K562 (cell line): ENCODE measurements around the gene ZNF74. TPM values are rescaled to one million over a fixed set of nuclear protein-coding genes. Genes with fewer than 3 reads are reported as not detected.

ENCODE experiments used
- ATAC-seq: fragments of 200-7000 bp; cut with Tn5 transposase; 3 replicates; pipeline ENCODE4 v1.9.1; 2020; ENCODE audit warnings: moderate library complexity
- BruUV-seq: library from RNA; stranded (reverse); fragments of 400-500 nt; replicated peaks from 2 replicates; lab custom pipeline; 2021; lab: Mats Ljungman, UMichigan
- CTCF ChIA-PET: fragments of 300-600 bp; formaldehyde crosslinking; extraction: SDS; loops from one replicate; lab custom pipeline; 2021; ENCODE audit warnings: low intra/inter-chr PET ratio; lab: Yijun Ruan, JAX
- POLR2A ChIA-PET: fragments of 300-600, 350-650 bp; sonication (Branson Sonifier 250); formaldehyde crosslinking; extraction: SDS; loops from one replicate; lab custom pipeline; 2021; ENCODE audit warnings: antibody characterized with exemption, inconsistent platforms; lab: Yijun Ruan, JAX
- DNase-seq, 4 experiments: peaks; one replicate each; pipeline versions ENCODE4 v3.0.0 to v3.0.0-alpha.2; 2011 to 2018; ENCODE audit warnings: low spot score in 3 of 4, mixed read lengths in 3 of 4; ENCODE audit errors: extremely low read depth in 1 of 4
- FAIRE-seq: peaks from 2 replicates; lab custom pipeline; 2011; peaks lifted over from hg19 to GRCh38; lab: Jason Lieb, UNC
- H2AFZ ChIP-seq: 2 replicates; pipeline ENCODE4 v1.6.0; 2011; ENCODE audit warnings: low read depth, low read length, control low read depth, inconsistent platforms
- H3K27ac ChIP-seq: fragments of 200-600 bp; 3 replicates; pipeline ENCODE4 v1.8.0; 2011; ENCODE audit warnings: low read depth, mild to moderate bottlenecking, control low read depth, inconsistent platforms, low read length, moderate library complexity, mixed read lengths; ENCODE audit errors: extremely low read depth
- H3K27me3 ChIP-seq, 2 experiments: fragments of 300-600 bp in 1 of 2; 2 replicates in 1 of 2; 3 replicates in 1 of 2; pipeline versions ENCODE4 v1.6.0 to v1.8.0; 2011; ENCODE audit warnings: inconsistent platforms in 2 of 2, low read length in 2 of 2, mild to moderate bottlenecking in 1 of 2, mixed read lengths in 1 of 2, moderate library complexity in 1 of 2; ENCODE audit not compliant: control insufficient read depth in 2 of 2, insufficient read depth in 2 of 2
- H3K36me3 ChIP-seq: fragments of 300-600 bp; 3 replicates; pipeline ENCODE4 v1.8.0; 2011; ENCODE audit warnings: mild to moderate bottlenecking, low read length, inconsistent platforms; ENCODE audit not compliant: control insufficient read depth, insufficient read depth
- H3K4me1 ChIP-seq, 2 experiments: fragments of 200-600 bp in 1 of 2; replicated peaks in 1 of 2; 2 replicates in 1 of 2; 3 replicates in 1 of 2; pipeline versions ENCODE4 v1.5.1 to v1.8.0; 2011; ENCODE audit warnings: inconsistent platforms in 2 of 2, low read length in 2 of 2, mild to moderate bottlenecking in 1 of 2, mixed read lengths in 1 of 2, moderate library complexity in 1 of 2; ENCODE audit not compliant: control insufficient read depth in 2 of 2, insufficient read depth in 2 of 2
- H3K4me2 ChIP-seq: 2 replicates; pipeline ENCODE4 v1.6.1; 2011; ENCODE audit warnings: low read length, control low read depth, inconsistent platforms, mixed read lengths; ENCODE audit not compliant: insufficient read depth
- H3K4me3 ChIP-seq: fragments of 200-600 bp; sonication (generic), shearing (Covaris generic); 2 replicates; pipeline ENCODE4 v1.5.1; 2016; ENCODE audit warnings: control low read depth, inconsistent platforms
- H3K79me2 ChIP-seq: fragments of 200-600 bp; 3 replicates; pipeline ENCODE4 v1.8.0; 2011; ENCODE audit warnings: low read length, inconsistent platforms; ENCODE audit not compliant: control insufficient read depth, insufficient read depth
- H3K9ac ChIP-seq, 2 experiments: 2 replicates each; pipeline versions ENCODE4 v1.6.0 to v1.6.1; 2011; ENCODE audit warnings: low read depth in 2 of 2, low read length in 2 of 2, control low read depth in 1 of 2, inconsistent platforms in 1 of 2, mild to moderate bottlenecking in 1 of 2, mixed read lengths in 1 of 2; ENCODE audit not compliant: insufficient read depth in 1 of 2
- H3K9me1 ChIP-seq: one replicate; pipeline ENCODE4 v1.6.0; 2011; ENCODE audit warnings: inconsistent platforms, mild to moderate bottlenecking, low read length, moderate library complexity; ENCODE audit not compliant: control insufficient read depth, insufficient read depth
- H3K9me3 ChIP-seq: replicated peaks from 2 replicates; pipeline ENCODE4 v1.5.1; 2011; ENCODE audit warnings: low read depth, low read length, inconsistent platforms; ENCODE audit not compliant: control insufficient read depth, insufficient read depth
- H4K20me1 ChIP-seq: replicated peaks from 2 replicates; pipeline ENCODE4 v1.6.1; 2011; ENCODE audit warnings: low read length, inconsistent platforms, mixed read lengths; ENCODE audit not compliant: control insufficient read depth, insufficient read depth
- CCAR2 ChIP-seq: fragments of 200-400 bp; formaldehyde crosslinking; IDR thresholded peaks from 2 replicates; pipeline ENCODE4 v1.6.1; 2017; ENCODE audit warnings: mild to moderate bottlenecking, low read depth, low read length
- CEBPG ChIP-seq, 3 experiments: fragments of 200-800 bp in 1 of 3; sonication (Bioruptor generic) in 1 of 3; sonication (generic) in 1 of 3; formaldehyde crosslinking in 1 of 3; IDR thresholded peaks in 2 of 3; conservative IDR thresholded peaks in 1 of 3; 2 replicates each; pipeline versions ENCODE4 v1.6.1 to v1.8.0; 2016 to 2022; ENCODE audit warnings: missing compliant biosample characterization in 2 of 3, missing genetic modification characterization in 2 of 3, mild to moderate bottlenecking in 1 of 3, missing genetic modification reagents in 1 of 3
- DIDO1 ChIP-seq: fragments of 450-650 bp; IDR thresholded peaks from 2 replicates; pipeline ENCODE4 v1.6.1; 2016; ENCODE audit warnings: low read depth, missing biosample characterization, missing genetic modification characterization
- HMGN3 ChIP-seq: IDR thresholded peaks from 2 replicates; pipeline ENCODE4 v1.6.1; 2011; ENCODE audit warnings: borderline replicate concordance, low read depth, mild to moderate bottlenecking, mixed read lengths, low read length; ENCODE audit not compliant: insufficient read length; ENCODE audit errors: extremely low read depth
- IFI16 ChIP-seq: fragments of 250-450 bp; sonication (Bioruptor Pico); IDR thresholded peaks from 2 replicates; pipeline ENCODE4 v2.1.2; 2022; ENCODE audit warnings: mild to moderate bottlenecking, inconsistent platforms
- IRF2 ChIP-seq: sonication (generic); formaldehyde crosslinking; IDR thresholded peaks from 2 replicates; pipeline ENCODE4 v1.8.1; 2022; ENCODE audit warnings: mild to moderate bottlenecking, missing genetic modification reagents
- KDM5B ChIP-seq: fragments of 200-600 bp; sonication (generic); IDR thresholded peaks from 2 replicates; pipeline ENCODE4 v1.6.1; 2012; ENCODE audit warnings: low read depth, mild to moderate bottlenecking, moderate library complexity, low read length, control low read depth, inconsistent platforms; ENCODE audit not compliant: insufficient replicate concordance
- KLF1 ChIP-seq: fragments of 450-650 bp; IDR thresholded peaks from 2 replicates; pipeline ENCODE4 v1.6.1; 2016; ENCODE audit warnings: missing genetic modification characterization, missing compliant biosample characterization
- MED1 ChIP-seq: sonication (generic); formaldehyde crosslinking; IDR thresholded peaks from 2 replicates; pipeline ENCODE4 v1.8.1; 2023; ENCODE audit warnings: missing genetic modification reagents, borderline replicate concordance
- NCOR1 ChIP-seq: fragments of 450-650 bp; IDR thresholded peaks from 2 replicates; pipeline ENCODE4 v1.6.1; 2016; ENCODE audit warnings: mild to moderate bottlenecking, moderate library complexity
- PHTF2 ChIP-seq: fragments of 250-450 bp; sonication (Bioruptor Pico); IDR thresholded peaks from 2 replicates; pipeline ENCODE4 v1.5.0; 2021; ENCODE audit warnings: mild to moderate bottlenecking
- RAD21 ChIP-seq, 2 experiments: fragments of 250-450 bp in 1 of 2; fragments of 450-650 bp in 1 of 2; sonication (Bioruptor Pico) in 1 of 2; formaldehyde crosslinking in 1 of 2; IDR thresholded peaks in 1 of 2; conservative IDR thresholded peaks in 1 of 2; 2 replicates each; pipeline versions ENCODE4 v1.4.0 to v1.8.0; 2020 to 2022; ENCODE audit warnings: mild to moderate bottlenecking in 2 of 2, moderate library complexity in 1 of 2
- TCF7L2 ChIP-seq: fragments of 150-350 bp; IDR thresholded peaks from 2 replicates; pipeline ENCODE4 v1.6.1; 2016; ENCODE audit warnings: low read depth, mild to moderate bottlenecking, low read length, moderate library complexity
- ZBTB8A ChIP-seq: fragments of 450-650 bp; IDR thresholded peaks from 2 replicates; pipeline ENCODE4 v1.6.1; 2018; ENCODE audit warnings: mild to moderate bottlenecking, moderate library complexity; ENCODE audit not compliant: partially characterized antibody
- ZNF586 ChIP-seq: fragments of 450-650 bp; formaldehyde crosslinking; conservative IDR thresholded peaks from 2 replicates; pipeline ENCODE4 v1.4.0; 2020; ENCODE audit warnings: mild to moderate bottlenecking, moderate library complexity
- ZNF778 ChIP-seq: fragments of 450-650 bp; formaldehyde crosslinking; IDR thresholded peaks from 2 replicates; pipeline ENCODE4 v1.4.0; 2020; ENCODE audit warnings: mild to moderate bottlenecking, moderate library complexity
- WGBS: fragments of 100-300 bp; shearing (Covaris generic); methylation state at CpG from one replicate; pipeline ENCODE4 v1.1.6; 2016; ENCODE audit warnings: low coverage, mixed read lengths; ENCODE audit not compliant: insufficient coverage; ENCODE audit errors: missing lambda C conversion rate; 5-methylcytosine and 5-hydroxymethylcytosine counted together
- in situ Hi-C: fragments of 300-500 bp; cut with MboI; formaldehyde crosslinking; loops from 4 replicates; pipeline ENCODE4 v1.15.0; 2018; ENCODE audit warnings: inconsistent platforms, mixed read lengths
- intact Hi-C: fragments of 100-400 bp; cut with micrococcal nuclease; formaldehyde crosslinking; loops from 2 replicates; pipeline ENCODE4 v1.14.2; 2022
- polyA plus RNA-seq, 8 experiments: library from polyadenylated mRNA; depleted of rRNA in 4 of 8; stranded (reverse) in 5 of 8; unstranded in 3 of 8; fragments of >200 nt; fragmentation: Nextera tagmentation in 2 of 8; fragmentation: Illumina TruSeq in 1 of 8; extraction: Ambion mirVana in 2 of 8; extraction: Trizol in 1 of 8; gene quantifications; 2 replicates each; pipeline versions ENCODE4 v1.2.1 to v1.2.3, GENCODE V29; 2011 to 2014; ENCODE audit warnings: inconsistent platforms in 1 of 8, missing spikeins in 1 of 8
- total RNA-seq, 7 experiments: library from RNA; depleted of rRNA in 6 of 7; stranded (reverse); fragments of >200 nt in 6 of 7; fragmentation: Illumina TruSeq in 2 of 7; extraction: Trizol in 2 of 7; gene quantifications; 2 replicates each; pipeline versions ENCODE4 v1.2.1 to v1.2.3, GENCODE V29; 2011 to 2021; ENCODE audit warnings: low replicate concordance in 1 of 7
- TF ChIP-seq, protein P1 (sequence below): fragments of 450-650 bp; conservative IDR thresholded peaks from 2 replicates; pipeline ENCODE4 v1.6.1; 2016; ENCODE audit warnings: missing genetic modification characterization, low read depth, mild to moderate bottlenecking, control low read depth, missing compliant biosample characterization
- TF ChIP-seq, protein P2 (sequence below), 3 experiments: IDR thresholded peaks in 2 of 3; conservative IDR thresholded peaks in 1 of 3; 2 replicates each; pipeline ENCODE4 v1.5.1; 2011 to 2012; ENCODE audit warnings: low read length in 3 of 3, mild to moderate bottlenecking in 3 of 3, control low read depth in 2 of 3, improper control_type of control experiment in 1 of 3, inconsistent platforms in 1 of 3, low read depth in 1 of 3, mixed read lengths in 1 of 3, moderate library complexity in 1 of 3; ENCODE audit not compliant: insufficient read depth in 2 of 3

ZNF74 gene
- total and polyA plus RNA-seq, 9 of the 15 experiments (the other 6 are each of a cell fraction or from before 2014, with no cell fraction given) = 2.4 to 53.5 (median 31.5) TPM

DNA sequence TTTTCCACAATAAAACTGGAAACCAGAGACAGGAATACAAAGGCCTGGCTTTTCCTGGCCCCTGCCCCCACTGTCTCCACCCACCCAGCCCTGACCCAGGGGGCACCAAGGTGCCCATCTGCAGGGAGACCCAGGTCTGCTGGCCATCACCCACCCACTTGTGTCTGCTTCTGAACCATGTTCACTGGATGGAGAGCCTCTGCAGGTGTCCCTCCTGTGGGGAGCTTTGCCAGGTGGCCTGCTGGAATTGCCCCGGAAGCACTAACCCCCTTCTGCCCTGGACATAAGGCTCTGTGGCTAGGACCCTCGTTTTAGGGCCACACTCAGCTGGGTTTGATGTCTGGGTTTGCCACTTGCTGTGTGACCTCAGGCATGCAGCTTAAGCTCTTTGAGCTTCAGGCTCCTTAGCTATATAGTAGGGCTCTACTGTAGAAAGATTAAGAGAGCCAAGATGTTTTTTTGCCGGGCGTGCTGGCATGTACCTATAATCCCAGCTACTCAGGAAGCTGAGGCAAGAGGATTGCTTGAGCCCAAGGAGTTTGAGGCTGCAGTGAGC lies 39.8 kb downstream of the ZNF74 start:
- WGBS = 30% methylated on average over 4 of the region's 4 CpGs
- peaks cover 49% of the 10 kb centered on the region for H4K20me1 ChIP-seq
- ATAC-seq = no peak
- no peak for FAIRE-seq
- peaks cover 11 to 61% of the 10 kb centered on the region in 2 experiments for H3K4me1 ChIP-seq
- H3K9me3 ChIP-seq = no peaks in the 10 kb centered on the region
- no peaks in the 10 kb centered on the region for H3K36me3 ChIP-seq
- in situ Hi-C loops = no loop called here
- no peak overlapping the region for H2AFZ ChIP-seq
- intact Hi-C loops = no loop called here
- H3K9me1 ChIP-seq = peaks cover 10% of the 10 kb centered on the region
- H3K27me3 ChIP-seq = peaks cover 49 to 88% of the 10 kb centered on the region in 2 experiments
- no peak overlapping the region for H3K4me3 ChIP-seq
- no peak overlapping the region for H3K9ac ChIP-seq
- no peak overlapping the region for H3K27ac ChIP-seq
- H3K79me2 ChIP-seq = no peaks in the 10 kb centered on the region
- H3K4me2 ChIP-seq = no peak overlapping the region
- BruUV-seq = no TSS peak
- ChIA-PET POLR2A (interaction anchor here (0.7 to 6.6 kb wide), 7 partner anchors 10 to 60 kb away, joined by 3 to 46 read pairs (median 8); no protein-coding TSS in a partner anchor), CTCF (interaction anchor here (0.6 kb wide), 1 partner anchor 16 kb away, joined by 3 read pairs; no protein-coding TSS in a partner anchor)
- no peak for DNase-seq
- TF ChIP-seq KLF1 (tag) (no peak), PHTF2 (no peak), ZNF778 (CRISPR knock-in tag) (no peak), NCOR1 (no peak), IFI16 (no peak), ZNF586 (no peak), IRF2 (CRISPR knock-in tag) (0 out of 2 replicates have a peak, but pooled peaks have one; percentile 70), DIDO1 (tag) (no peak), MED1 (CRISPR knock-in tag) (no peak), CCAR2 (no peak), TCF7L2 (0 out of 2 replicates have a peak, but pooled peaks have one; percentile 24), ZBTB8A (no peak), HMGN3 (no peak), CEBPG (CRISPR knock-in tag; IDR thresholded peaks at IDR 0.05) (0 out of 2 replicates have a peak, but pooled peaks have one; percentile 19), CEBPG (tag; conservative IDR thresholded peaks at IDR 0.05 in 1 of 2, IDR thresholded peaks at IDR 0.05 in 1 of 2) (no peak), RAD21 (CRISPR knock-in tag; conservative IDR thresholded peaks at IDR 0.05 in 1 of 2, IDR thresholded peaks at IDR 0.05 in 1 of 2) (no peak), KDM5B (peak; percentile 30)
- TF ChIP-seq, protein P1, sequence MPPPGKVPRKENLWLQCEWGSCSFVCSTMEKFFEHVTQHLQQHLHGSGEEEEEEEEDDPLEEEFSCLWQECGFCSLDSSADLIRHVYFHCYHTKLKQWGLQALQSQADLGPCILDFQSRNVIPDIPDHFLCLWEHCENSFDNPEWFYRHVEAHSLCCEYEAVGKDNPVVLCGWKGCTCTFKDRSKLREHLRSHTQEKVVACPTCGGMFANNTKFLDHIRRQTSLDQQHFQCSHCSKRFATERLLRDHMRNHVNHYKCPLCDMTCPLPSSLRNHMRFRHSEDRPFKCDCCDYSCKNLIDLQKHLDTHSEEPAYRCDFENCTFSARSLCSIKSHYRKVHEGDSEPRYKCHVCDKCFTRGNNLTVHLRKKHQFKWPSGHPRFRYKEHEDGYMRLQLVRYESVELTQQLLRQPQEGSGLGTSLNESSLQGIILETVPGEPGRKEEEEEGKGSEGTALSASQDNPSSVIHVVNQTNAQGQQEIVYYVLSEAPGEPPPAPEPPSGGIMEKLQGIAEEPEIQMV (tag) = no peak
- TF ChIP-seq, protein P2, sequence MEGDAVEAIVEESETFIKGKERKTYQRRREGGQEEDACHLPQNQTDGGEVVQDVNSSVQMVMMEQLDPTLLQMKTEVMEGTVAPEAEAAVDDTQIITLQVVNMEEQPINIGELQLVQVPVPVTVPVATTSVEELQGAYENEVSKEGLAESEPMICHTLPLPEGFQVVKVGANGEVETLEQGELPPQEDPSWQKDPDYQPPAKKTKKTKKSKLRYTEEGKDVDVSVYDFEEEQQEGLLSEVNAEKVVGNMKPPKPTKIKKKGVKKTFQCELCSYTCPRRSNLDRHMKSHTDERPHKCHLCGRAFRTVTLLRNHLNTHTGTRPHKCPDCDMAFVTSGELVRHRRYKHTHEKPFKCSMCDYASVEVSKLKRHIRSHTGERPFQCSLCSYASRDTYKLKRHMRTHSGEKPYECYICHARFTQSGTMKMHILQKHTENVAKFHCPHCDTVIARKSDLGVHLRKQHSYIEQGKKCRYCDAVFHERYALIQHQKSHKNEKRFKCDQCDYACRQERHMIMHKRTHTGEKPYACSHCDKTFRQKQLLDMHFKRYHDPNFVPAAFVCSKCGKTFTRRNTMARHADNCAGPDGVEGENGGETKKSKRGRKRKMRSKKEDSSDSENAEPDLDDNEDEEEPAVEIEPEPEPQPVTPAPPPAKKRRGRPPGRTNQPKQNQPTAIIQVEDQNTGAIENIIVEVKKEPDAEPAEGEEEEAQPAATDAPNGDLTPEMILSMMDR (IDR thresholded peaks at IDR 0.05 in 2 of 3, conservative IDR thresholded peaks at IDR 0.05 in 1 of 3; ENCODE audit: insufficient read depth in 2 of 3, low read depth in 1 of 3, low read length in 3 of 3) = no peak
